Hippocampal formation (tissue), 2 donors: ENCODE data around the gene SMYD5.

ENCODE experiments used
- DNase-seq, 2 donors: peaks; one replicate each; lab custom pipeline; 2025; lab: John Stamatoyannopoulos, UW

SMYD5 gene

DNA sequence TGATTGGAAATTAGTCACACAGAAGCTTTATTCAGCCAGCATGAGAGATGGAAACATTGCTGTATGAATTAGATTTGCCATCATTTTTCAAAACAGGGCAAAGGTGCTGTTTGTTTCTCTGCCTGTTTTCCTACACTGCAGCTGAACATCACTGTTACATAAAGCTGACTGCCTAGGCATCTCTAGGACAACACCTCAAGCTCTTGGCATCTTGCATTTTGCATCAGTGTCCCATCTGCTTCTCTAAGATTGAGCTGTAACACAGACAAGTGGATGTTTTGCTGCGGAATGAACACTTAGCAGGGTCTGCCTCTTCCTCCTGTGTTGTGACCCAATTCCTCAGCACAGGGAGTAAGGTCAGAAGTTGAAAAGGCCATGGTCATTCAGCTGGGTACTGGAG, 24.9 kb downstream of the SMYD5 start:
- no peak for DNase-seq

DNA sequence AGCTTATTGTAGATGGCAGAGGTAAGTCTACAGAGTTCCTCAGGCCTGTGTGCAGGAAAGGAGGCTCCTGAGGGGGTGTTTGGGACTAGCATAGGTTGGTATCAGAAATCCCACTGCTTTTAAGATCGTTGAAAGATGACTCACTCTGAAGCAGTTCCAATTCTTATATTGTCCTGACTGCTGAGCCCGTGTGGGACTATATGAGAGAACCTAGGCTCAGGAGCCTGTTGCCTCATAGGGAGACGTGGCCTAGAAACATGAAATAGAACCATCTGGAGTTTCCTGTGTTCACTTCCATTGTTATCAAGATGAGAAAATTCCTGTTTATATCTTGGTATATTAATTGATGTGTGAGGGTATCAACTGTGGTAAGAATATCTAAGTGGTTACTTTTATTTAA, 25.7 kb downstream of the SMYD5 start:
- no peak for DNase-seq

DNA sequence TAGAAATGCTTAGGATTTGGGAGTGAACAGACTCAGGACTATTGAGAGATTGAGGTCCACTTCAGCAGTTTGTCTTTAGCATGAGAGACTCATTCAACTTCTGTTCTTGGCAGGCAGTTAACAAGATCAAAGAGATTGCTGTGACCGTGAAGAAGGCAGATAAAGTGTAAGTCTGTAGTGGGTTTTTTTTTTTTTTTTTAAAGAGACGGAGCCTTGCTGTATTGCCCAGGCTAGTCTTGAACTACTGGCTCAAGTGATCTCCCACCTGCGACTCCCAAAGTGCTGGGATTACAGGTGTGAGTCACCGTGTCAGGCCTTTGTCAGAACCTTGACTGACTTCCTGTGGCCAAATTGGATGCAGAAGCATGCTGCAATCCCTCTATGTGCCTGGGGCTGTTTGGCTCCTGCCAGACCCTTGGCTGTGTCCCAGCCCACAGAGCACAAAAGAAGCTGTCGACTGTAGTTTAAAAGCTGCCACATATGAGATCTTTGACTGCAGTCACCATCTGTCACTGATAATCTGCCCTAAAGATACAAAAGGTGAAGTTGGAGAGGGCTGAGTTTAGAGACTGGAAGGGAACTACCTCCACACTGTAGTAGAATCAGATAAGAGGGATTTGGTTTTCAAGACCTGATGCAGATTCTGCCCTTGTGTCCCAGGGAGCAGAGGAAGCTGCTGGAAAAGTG, 30.0 kb downstream of the SMYD5 start:
- DNase-seq, result no peak

DNA sequence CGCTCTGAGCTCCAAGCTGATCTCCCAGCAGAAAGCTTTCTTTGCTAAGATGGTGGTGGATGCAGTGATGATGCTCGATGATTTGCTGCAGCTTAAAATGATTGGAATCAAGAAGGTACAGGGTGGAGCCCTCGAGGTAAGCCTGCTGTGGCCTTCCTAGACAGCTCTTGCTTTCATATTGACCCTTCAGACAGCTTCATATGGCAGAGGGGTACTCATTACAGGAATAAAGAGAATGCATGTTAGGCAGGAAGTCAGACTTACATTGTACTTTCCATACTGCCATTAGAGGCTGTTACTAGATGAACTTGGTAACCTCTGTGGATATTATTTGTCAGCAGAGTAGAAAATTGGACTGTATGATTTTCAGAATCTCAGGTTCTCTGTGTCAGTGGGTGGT, 30.5 kb downstream of the SMYD5 start:
- no peak for DNase-seq

DNA sequence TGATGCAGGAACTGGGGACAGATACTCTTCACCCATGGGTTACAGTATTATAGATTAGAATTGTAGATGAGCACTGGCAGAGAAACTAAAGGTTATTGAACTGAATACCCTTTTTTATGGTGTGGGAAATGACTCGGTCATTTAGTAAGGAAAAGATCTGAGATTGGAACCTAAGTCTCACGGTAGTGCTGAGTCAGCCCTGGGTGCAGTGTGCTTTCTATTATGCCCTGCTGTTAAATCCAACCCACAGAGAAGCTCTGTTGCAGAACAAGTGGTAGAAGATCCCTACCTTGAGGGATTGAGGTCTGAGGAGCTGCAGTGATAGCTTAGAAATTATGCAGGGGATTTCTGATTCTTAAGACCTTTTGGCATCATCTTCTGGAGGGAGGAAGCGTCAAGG, 32.8 kb downstream of the SMYD5 start:
- no peak for DNase-seq

DNA sequence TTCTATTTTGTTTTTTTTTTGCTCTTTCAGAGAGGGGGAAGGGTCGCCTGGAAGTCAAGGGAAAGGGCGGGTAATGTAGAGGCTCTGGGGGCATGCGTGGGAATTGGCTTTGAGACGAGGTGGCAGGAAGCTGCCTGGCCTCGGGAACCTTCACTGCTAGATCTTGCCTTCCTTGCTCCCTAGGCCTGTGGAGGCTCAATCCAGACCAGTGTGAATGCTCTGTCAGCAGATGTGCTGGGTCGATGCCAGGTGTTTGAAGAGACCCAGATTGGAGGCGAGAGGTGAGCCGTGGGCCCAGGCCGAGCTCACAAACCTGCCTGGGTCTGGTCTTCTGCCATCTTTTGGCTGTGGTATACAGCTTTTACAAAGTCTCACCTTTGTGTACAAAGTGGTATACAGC, 35.6 kb downstream of the SMYD5 start:
- DNase-seq, result no peak

DNA sequence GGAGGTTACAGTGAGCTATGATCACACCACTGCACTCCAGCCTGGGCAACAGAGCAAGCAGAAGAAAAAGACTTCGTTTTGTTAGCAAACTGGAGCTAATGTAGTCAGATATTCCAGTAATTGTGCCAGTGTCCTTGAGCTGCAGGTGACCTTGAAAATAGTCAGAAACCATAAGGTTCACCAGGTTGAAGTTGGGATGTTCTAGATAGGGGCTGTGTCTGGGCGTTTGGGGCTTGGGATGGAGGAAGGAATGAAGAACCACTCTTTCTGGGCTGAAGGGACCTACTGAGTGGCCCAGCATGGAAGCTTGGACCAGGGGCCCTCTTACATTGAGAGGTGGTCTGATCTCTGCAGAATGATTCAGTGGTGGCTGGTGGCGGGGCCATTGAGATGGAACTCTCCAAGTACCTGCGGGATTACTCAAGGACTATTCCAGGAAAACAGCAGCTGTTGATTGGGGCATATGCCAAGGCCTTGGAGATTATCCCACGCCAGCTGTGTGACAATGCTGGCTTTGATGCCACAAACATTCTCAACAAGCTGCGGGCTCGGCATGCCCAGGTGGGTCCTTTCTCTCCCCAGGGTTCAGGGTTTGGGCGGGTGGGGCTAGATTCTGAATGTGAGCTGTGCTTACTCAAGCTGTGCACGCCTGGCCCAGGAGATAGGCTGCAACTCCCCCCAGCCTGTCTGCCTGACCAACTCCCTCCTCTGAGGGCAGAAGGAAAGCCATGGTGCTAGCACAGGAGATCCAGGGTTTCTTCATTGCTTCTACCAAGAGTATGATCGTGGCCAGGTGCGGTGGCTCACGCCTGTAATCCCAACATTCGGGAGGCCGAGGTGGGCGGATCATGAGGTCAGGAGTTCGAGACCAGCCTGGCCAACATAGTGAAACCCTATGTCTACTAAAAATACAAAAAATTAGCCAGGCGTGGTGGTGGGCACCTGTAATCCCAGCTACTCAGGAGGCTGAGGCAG, 37.1 kb downstream of the SMYD5 start:
- no peak for DNase-seq

DNA sequence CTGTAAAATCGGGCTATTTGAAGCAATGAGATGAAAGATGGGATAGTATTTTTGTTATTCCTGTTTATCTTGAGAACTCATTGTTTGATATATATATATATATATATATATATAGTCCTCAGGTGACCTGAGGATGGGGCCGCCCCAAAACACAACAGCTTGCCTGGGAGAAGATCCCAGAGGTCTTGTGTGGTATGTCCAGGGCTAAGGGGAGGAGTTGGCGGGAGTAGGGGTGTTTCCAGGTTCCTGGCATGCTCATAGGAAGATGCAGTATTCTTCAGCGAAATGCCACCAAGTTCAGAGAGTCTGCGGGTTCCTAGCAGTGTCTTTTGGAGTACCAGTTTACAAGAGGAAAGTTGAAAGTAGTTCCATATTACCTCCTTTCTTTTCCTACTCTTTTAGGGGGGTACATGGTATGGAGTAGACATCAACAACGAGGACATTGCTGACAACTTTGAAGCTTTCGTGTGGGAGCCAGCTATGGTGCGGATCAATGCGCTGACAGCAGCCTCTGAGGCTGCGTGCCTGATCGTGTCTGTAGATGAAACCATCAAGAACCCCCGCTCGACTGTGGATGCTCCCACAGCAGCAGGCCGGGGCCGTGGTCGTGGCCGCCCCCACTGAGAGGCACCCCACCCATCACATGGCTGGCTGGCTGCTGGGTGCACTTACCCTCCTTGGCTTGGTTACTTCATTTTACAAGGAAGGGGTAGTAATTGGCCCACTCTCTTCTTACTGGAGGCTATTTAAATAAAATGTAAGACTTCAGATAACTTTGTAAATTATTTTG, 38.4 kb downstream of the SMYD5 start:
- DNase-seq, result no peak

DNA sequence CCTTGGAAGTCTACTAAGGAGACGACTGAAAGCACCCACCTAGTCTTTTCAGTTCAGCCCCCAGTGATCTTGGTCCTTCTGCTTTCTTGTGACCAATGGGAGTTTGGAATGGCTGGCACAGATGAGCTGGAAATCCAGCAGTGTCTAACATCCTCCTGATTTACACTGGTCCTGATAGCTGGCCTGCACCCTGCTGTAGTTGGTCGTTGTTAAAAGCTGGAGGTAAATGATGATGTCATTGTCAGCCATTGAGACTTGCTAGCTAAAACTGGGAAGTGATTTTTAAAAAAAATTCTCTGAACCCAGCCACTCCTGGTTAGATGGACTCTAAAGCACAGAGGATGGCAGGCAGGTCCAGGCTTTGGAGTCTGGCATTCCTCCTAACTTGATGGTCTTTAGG, 39.4 kb downstream of the SMYD5 start:
- DNase-seq, result no peak

DNA sequence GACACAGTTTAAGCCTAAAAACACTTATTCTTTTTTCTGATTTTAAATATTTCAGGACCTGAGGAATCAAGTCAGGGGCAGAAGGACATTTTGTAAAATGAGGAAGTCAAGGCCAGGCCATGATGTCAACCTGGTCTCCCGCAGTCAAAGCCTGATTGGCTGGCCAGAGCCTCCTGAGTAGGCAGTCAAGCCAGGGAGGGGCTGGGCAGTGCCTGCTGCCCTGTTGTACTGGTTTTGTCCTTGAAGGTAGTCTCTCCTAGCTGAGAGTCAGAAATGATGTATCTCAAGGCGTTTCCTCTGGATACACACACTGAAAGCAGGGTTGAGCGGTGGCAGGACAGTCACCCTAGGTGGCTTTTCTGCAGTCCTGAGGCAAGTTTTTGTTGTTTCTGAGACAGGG, 39.9 kb downstream of the SMYD5 start:
- no peak for DNase-seq

DNA sequence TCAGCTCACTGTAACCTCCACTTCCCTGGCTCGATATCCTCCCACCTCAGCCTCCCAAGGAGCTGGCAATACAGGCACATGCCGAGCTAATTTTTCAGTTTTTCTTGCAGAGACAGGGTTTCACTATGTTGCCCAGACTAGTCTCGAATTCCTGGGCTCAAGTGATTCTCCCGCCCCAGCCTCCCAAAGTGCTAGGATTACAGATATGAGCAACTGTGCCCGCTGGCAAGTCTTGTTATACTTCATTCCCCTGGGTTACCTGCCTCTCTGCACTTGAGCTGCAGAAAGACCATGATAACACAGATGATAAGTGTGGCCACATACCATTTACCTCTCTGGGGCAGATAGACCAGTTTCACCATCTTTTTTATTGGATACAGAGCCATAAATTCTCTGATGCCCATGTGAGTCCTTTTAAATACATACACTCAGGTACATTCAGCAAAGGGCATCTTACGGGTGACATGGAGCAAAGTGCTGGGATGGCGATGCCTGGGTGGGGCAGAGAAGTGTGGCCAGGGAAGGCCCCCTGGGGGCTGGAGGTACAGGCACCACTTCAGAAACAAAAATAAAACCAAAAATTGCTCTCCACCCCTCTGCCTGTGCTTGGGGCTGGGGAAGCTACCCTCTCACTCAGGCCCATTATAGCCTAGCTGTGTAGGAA, 40.4 kb downstream of the SMYD5 start:
- DNase-seq, result no peak

DNA sequence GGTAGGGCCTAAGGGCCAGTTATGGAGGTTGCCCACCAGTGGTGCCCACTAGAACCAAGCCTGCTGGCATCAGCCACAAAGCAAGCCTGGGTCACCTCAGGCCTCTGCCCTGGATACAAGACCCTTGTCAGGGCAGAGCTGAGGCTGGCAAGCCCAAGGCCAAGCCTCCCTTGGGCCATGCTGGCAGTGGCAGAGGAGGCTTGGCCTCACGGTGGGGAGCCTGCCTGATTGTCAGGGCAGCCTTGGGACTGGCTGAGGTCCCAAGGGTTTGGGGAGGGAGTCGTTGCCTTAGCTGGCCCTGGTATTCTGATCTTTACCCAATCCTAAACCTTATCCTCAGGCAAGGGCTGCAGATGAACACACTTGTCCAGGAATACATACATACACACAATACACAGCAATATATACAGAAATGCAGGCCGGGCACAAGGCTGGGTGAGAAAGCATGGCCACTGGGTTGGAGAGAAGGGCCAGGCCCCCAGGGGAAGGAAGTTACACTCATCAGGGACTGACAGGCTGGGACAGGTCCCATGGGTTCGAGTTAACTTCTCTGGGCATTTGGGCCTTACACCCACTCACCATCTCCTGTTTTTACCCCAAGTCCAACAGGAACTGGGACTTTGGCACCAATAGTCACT, 41.1 kb downstream of the SMYD5 start:
- DNase-seq, result no peak

DNA sequence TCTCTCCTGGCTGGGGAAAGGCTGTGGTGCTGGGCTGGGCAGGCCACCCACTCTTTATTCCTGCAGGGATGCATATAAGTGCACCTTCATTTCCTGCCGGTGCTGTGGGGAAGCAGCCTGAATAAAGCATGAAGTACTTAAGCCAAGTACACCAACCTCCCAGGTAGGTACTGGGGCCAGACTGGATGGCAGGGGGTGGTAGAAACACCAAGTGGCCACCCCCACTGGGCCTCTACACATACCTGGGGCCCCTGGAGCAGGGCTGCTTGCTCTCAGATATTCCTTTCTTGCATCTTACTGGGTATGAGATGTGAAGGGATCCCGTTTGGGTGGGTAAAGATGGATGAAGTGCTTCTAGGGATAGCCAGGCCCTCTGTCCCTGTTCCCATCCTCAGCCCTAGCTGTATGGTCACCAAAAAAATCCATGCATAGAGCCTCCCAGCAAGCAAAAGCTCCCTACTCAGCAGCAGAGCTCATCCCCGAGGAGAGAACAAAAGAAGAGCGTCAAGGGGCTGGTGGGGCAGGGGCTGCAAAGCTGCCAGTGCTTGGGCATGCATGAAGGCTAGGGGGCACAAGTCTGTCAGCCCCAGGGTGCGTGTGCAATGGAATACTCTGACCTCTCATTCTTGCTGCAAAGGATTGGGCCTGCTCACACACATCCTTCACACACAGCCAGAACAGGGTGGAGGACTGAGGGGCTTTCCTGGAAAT, 42.0 kb downstream of the SMYD5 start:
- no peak for DNase-seq

DNA sequence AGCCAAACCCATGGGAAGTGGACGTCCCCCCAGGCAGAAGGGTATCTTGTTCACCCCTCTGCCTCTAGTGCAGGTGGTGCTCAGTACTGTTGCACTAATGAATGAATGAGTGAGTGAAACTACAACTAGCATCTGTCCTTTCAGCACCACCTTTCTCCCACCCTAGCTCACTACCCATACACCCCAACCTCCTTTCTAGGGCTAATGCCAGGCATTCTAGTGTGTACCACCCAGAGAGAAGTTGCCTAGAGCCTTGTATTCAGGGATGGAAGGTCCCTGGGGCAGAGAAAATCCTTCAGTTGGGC, 42.5 kb downstream of the SMYD5 start:
- no peak for DNase-seq

DNA sequence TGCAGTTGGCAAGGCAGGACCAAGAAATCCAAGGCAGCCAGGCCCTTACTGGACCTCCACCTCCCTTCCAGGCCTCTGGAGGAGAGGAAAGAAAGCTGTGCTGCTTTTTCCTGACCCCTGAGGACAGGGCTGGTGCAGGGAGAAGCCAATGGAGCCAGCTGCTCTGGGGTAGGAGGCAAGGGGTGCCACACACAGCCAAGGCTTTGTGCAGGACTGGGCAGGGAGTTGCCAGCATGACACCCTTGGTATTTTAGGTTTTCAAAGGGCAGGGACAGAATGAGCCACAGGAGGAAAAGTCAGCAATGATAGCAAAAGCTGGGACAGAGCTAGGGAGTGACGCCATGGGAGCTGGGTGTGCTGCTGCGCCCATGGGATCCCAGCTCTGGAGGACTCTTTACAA, 43.0 kb downstream of the SMYD5 start:
- DNase-seq, result no peak

DNA sequence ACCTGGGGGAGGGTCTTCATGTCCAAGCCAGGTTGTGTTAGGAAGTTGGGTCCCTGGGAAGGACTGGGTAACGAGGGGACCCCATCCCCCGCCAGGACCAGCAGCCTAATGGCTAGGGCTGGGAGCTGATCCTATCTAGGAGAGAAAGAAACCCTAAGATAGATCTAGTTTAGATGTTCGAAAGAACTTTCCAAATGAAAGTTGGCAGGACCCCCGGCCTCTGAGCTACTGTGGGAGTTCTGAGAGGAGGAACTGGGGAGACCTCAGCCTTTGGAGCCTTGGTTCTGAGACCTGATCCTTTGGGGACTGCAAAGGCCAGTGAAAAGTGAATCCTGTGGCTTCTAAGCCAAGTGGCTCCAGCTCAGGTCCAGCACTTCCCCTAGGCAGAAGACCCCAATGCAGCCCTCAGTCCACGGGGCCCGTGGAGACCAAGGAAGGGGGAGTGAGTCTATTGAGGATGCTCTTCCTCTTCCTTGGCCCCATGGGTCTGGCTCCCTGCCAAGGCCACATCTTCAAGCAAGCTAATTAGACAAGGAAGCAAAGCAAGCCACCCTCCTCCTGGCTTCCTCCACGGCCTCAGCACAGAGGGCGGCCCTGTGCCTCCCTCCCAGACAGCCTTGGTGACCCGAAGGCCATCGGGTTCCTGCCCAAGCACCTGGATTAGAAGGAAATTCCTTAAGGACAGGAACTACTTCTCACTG, 43.5 kb downstream of the SMYD5 start:
- no peak for DNase-seq

DNA sequence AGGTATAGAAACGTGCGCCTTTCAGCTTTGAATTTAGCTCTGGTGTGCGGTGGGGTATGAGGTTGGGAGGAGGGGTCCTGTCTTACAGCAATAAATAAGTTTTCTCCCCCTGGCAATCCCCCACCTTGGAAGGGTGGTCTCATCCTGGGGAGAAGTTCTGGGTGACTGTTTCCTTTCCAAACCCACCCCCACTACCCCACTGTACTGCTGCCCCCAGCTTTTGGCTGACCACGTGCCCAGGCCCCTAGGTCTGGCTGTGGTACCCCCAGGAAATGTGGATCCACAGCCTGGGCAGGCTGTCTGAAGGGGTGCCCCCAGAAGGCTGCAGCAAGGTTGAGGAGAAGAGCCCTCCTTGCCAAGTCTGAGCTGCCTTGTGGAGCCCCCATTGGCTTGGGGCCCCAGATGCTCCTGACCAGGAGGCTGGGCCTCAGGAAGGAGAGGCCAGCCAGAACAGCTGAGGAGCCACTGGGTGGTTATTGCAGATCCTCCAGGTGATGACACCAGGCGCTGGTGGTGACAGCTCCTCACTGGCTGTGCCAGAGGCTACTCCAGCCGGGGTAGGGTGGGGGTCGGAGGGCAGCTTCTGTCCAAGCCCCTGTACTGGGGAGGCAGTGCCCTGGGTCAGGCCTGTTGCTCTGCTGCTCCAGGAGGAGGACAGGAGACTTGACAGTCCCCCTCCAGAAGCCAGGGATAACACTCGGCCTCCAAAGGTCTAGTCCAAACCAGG, 44.3 kb downstream of the SMYD5 start:
- DNase-seq, result no peak

DNA sequence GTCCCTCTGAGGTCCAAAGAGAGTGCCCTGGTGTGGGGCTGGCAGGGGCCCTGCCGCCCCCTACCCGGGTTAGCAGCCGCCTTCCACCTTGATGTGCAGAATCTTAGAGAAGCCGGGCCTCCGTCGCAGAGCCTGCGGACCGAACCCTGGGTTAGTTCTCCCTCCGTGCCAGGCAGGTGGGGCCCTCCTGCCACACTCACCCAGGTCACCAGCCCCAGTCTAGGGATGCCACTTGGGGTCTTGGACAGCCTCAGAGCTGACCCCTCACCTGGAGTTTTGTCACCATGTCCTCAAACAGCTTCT, 44.8 kb downstream of the SMYD5 start:
- DNase-seq, result no peak

DNA sequence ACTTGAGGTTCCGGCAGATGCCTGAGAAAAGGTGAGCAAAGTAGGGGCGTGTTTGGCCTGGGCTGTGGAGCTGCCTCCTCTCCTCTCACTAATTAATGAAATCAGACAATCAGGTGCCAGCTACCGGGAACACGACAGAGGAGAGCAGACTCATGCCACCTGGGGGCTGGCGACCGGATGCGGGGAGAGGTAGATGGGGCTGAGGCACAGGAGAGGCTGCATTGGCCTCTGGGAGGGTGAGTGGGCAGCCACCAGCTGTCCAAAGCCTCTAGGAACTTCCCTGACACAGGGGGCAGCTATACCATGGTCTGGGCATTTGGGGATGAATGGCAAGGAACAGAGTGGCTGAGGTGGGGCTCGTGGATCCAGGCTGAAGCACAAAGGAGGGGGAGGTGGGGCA, 45.2 kb downstream of the SMYD5 start:
- DNase-seq, result no peak
